GM19043 (cell line): ENCODE results near the gene TUBGCP6.
"Not testable (repeated sequence)": the region's sequence is repeated elsewhere in the genome, so short reads cannot be mapped to it uniquely, and the experiment has no call there.

Source experiments
- ATAC-seq: cut with Tn5 transposase; IDR thresholded peaks from one replicate; pipeline ENCODE4 v1.9.1; 2021; ENCODE audit warnings: low read depth; ENCODE audit not compliant: unreplicated experiment

Gene TUBGCP6

GRCh38 chr22:50278956-50279619 is 34.3 kb upstream of the TUBGCP6 start:
- ATAC-seq: no peak

DNA sequence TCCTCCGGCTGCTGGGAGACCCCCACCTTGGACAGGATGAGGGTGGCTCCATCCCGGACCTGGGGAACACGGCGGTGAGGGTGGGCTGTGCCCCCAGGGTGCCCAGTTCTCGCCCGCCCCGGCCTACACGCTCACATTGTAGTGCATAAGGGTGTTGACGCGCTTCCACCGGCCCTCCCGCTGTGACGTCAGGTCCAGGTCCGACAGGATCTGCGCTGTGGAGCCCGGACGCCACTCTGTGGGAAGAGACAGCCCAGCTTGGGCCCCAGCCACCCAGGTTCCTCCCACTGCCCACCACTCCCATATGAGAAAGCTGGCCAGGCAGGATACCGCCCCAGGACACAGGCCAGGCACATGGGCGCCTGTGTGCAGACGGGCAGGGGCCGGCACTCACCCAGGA is 33.6 kb upstream of the TUBGCP6 start:
- no peak for ATAC-seq

- no peak for ATAC-seq
Measured at GRCh38 chr22:50277761-50278160, 32.9 kb upstream of the TUBGCP6 start.

DNA sequence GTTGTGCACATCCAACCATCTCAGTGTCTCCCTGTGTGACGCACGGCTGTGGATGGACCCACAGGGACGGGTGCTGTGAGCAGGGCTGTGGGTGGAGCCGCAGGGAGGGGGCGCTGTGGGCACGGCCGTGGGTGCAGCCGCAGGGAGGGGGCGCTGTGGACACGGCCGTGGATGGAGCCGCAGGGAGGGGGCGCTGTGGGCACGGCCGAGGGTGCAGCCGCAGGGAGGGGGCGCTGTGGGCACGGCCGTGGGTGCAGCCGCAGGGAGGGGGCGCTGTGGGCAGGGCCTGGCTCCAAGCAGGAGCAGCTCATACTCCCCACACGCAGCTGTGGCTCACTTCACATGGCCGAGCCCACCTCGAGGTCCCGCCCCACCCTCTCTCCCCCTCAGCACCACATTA is 31.3 kb upstream of the TUBGCP6 start:
- no peak for ATAC-seq

DNA sequence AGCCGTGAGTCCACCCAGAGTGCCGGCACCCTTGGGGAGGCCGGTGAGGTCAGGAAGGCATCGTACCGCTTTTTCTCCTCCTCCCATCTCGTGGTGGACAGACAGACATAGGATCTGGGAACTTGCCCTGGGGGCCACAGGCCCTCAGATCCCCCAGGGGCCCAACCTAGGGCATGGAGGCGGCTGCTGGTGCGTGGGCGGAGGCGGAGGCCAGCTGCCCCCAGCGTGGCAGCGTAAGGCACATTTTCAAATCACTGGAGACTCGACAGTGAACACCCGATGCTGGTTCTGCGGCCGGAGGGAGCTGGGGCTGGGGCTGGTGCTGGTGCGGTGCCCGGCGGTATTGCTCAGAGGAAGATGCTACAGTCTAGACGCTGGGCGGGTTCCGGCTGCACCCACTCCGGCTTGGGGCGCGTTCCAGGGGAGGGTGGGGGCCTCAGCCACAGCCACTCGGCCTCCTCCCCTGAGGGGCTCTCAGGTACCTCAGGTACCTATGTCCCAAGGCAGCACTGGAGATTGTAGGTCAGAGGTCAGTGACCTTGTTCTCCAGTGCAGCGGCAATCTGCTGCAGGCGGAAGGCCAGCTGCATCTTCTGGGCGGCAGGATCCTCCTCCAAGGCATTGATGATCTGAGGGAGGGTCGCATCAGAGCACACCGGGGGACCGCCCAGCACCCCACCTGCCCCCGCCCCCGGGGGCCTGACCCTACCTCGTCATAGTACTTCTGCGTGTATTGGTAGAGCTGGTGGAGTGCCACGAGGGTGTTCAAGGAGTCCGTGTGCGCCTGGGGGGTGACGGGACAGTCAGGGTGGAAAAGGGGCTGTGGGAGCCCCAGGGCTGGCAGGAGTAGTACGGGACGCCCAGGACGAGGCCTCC is 30.6 kb upstream of the TUBGCP6 start:
- ATAC-seq: no peak

DNA sequence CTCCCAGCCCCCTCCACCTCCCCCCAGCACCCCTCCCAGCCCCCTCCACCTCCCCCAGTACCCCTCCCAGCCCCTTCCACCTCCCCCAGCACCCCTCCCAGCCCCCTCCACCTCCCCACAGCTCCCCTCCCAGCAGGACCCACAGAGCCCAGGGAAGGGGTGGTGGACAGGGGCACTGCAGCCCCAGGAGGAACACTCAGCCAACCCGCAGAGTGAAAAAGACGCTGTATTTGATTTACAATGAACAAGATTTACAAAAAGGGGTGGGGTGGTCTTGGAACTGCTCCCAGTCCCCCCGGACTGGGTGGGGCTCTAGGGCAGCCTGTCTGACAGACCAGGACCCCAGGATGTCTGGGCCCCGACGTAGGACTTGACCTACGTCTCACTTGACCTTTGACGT is 29.9 kb upstream of the TUBGCP6 start:
- no peak for ATAC-seq

- ATAC-seq: no peak
Measured at GRCh38 chr22:50274311-50274710, 29.5 kb upstream of the TUBGCP6 start.

DNA sequence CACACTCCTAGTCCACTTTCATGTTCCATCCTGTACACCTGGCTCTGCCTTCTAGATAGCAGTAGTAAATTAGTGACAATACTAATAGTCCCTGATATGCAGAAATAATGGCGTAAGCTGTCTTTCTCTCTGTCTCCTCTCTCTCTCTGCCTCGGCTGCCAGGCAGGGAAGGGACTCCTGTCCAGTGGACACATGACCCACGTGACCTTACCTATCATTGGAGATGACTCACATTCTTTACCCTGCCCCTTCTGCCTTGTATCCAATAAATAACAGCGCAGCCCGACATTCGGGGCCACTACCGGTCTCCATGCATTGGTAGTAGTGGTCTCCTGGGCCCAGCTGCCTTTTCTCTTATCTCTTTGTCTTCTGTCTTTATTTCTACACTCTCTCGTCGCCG is 29.0 kb upstream of the TUBGCP6 start:
- not testable (repeated sequence) for ATAC-seq

- not testable (repeated sequence) for ATAC-seq
Measured at GRCh38 chr22:50273352-50273751, 28.5 kb upstream of the TUBGCP6 start.

- no peak for ATAC-seq
Measured at GRCh38 chr22:50272044-50272802, 27.4 kb upstream of the TUBGCP6 start.

- no peak for ATAC-seq
Measured at GRCh38 chr22:50271519-50271970, 26.7 kb upstream of the TUBGCP6 start.

DNA sequence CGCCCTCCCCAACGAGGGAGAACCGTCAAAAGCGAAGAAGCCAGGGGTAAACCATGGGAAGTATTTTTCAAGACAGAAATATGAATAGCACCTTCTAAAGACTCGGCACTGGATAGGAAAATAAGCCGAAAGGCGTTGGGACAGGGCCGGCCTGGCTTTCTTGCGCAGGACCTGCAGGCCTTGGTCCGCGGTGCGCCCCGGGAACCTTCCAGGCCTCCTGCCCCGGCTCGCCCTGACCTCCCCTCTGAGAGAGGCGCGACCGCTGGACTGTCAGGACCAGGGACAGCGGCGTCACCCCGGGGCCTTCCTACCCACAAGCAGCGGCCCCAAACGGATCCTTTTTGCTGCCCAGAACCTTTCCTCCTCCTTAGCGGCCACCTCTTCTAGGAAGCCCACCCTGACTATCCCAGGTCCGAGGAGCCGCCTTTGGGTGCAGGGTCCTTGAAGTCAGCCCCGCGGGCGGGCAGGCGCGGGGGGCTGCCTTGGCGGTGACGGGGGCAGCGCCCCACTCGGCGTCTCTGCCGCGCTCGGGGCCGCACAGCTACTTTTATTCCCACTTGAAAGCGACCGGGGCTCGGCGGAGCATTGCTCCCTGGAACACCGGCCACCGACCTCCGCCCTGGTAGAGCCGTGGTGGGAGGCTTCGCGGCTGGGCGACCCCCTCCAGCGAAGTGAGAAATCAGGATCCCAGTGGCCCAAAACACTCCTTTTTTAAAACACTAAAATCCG is 26.0 kb upstream of the TUBGCP6 start:
- ATAC-seq: no peak

GRCh38 chr22:50269970-50270665 is 25.3 kb upstream of the TUBGCP6 start, which contains the start of gene MAPK11:
Gene MAPK11, minus strand, starts transcription at chr22:50270380. Its CDS starts 88 bp downstream, at chr22:50270292.
- ATAC-seq: no peak

- no peak for ATAC-seq
Measured at GRCh38 chr22:50269573-50269969, 24.7 kb upstream of the TUBGCP6 start.

DNA sequence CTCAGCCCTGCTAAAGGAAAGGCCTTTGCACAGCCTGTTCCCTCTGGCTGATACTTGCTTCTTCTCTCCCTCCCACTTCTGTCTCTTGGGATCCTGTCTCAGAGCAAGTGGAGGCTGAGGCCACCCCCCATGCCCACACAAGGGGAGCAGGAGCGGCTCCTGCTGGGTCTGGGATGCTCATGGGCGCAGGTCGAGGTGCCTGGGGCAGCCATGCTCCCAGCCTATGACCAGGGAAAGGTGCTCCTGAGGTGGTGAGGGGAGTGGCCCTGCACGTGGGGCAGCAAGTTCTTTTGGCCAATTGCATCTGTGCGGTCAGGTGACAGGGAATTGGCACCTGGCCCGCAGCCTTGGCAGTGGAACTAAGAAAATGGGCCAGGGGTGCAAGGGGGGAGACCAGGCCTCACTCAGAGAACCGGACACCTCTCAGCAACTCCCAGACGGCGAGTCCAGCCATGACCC is 23.9 kb upstream of the TUBGCP6 start:
- ATAC-seq: no peak

- ATAC-seq: no peak
Measured at GRCh38 chr22:50267591-50268390, 23.0 kb upstream of the TUBGCP6 start.

DNA sequence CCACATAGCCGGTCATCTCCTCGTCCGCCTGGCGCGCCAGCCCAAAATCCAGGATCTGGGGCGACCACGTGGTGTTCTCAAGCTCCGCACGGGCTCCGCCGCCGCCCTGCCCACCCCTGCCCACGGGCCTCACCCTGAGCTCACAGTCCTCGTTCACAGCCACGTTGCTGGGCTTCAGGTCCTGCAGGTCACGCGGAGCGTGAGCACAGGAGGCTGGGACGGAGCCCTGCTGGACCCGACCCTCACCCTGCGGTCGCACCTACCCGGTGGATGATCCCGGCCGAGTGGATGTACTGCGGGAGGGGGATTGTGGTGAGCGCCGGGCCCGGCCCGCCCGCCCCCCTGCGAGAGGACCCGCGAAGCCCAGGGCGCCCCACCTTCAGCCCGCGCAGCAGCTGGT is 22.2 kb upstream of the TUBGCP6 start:
- no peak for ATAC-seq

GRCh38 chr22:50264946-50265669 is 20.3 kb upstream of the TUBGCP6 start:
- ATAC-seq: no peak
